Type B pancreatic cell (in vitro differentiated cells): ENCODE data around the gene SCFD2. TPM values are rescaled to one million over a fixed set of nuclear protein-coding genes. Genes with fewer than 3 reads are reported as not detected.
"Not testable (repeated sequence)": the region's sequence is repeated elsewhere in the genome, so short reads cannot be mapped to it uniquely, and the experiment has no call there.

Experiments
- DNase-seq: peaks from one replicate; pipeline ENCODE4 v3.0.0; 2021; ENCODE audit warnings: mixed read lengths; ENCODE audit not compliant: unreplicated experiment; ENCODE audit errors: extremely low spot score
- H3K27ac Mint-ChIP-seq: 2 replicates; pipeline ENCODE4 v1.8.0; 2021; ENCODE audit warnings: mild to moderate bottlenecking, mixed read lengths
- H3K27me3 Mint-ChIP-seq: 2 replicates; pipeline ENCODE4 v1.8.0; 2021; ENCODE audit warnings: mixed read lengths
- H3K36me3 Mint-ChIP-seq: 2 replicates; pipeline ENCODE4 v1.8.0; 2021; ENCODE audit warnings: mixed read lengths
- H3K4me1 Mint-ChIP-seq: one replicate; pipeline ENCODE4 v1.8.0; 2021; ENCODE audit warnings: mixed read lengths; ENCODE audit not compliant: unreplicated experiment
- H3K4me3 Mint-ChIP-seq: 2 replicates; pipeline ENCODE4 v1.8.0; 2021; ENCODE audit warnings: mild to moderate bottlenecking, mixed read lengths
- H3K9me3 Mint-ChIP-seq: 2 replicates; pipeline ENCODE4 v1.8.0; 2021; ENCODE audit warnings: mixed read lengths
- CTCF ChIP-seq: fragments of 200-600 bp; sonication (generic); conservative IDR thresholded peaks from 2 replicates; pipeline ENCODE4 v1.5.0; 2021; ENCODE audit warnings: antibody characterized with exemption, mild to moderate bottlenecking
- total RNA-seq: library from RNA; stranded (reverse); gene quantifications from 2 replicates; pipeline ENCODE4 v1.2.1, GENCODE V29; 2021; ENCODE audit warnings: low replicate concordance

SCFD2 gene
- total RNA-seq, 1 donor from 2014 or later = 11.2 TPM

GRCh38 chr4:53059871-53060270 is 306.0 kb downstream of the SCFD2 start:
- no peak overlapping the region for H3K27ac Mint-ChIP-seq
- H3K4me3 Mint-ChIP-seq = no peak overlapping the region
- peaks cover 29% of the 10 kb centered on the region for H3K4me1 Mint-ChIP-seq
- DNase-seq = no peak
- H3K36me3 Mint-ChIP-seq = no peaks in the 10 kb centered on the region
- H3K27me3 Mint-ChIP-seq = no peaks in the 10 kb centered on the region
- TF ChIP-seq CTCF = no peak
- no peaks in the 10 kb centered on the region for H3K9me3 Mint-ChIP-seq

- H3K27ac Mint-ChIP-seq = no peak overlapping the region
- peaks cover under 1% of the 10 kb centered on the region for H3K9me3 Mint-ChIP-seq
- peaks cover 32% of the 10 kb centered on the region for H3K4me1 Mint-ChIP-seq
- H3K4me3 Mint-ChIP-seq = no peak overlapping the region
- H3K36me3 Mint-ChIP-seq = no peaks in the 10 kb centered on the region
- no peak for DNase-seq
- TF ChIP-seq CTCF = no peak
- no peaks in the 10 kb centered on the region for H3K27me3 Mint-ChIP-seq
Observed at GRCh38 chr4:53059256-53059655, 306.6 kb downstream of the SCFD2 start.

- Mint-ChIP-seq H3K4me1 (peaks cover 32% of the 10 kb centered on the region), H3K27ac (no peak overlapping the region), H3K4me3 (no peak overlapping the region), H3K9me3 (peaks cover 5% of the 10 kb centered on the region), H3K36me3 (no peaks in the 10 kb centered on the region), H3K27me3 (no peaks in the 10 kb centered on the region)
- no peak for TF ChIP-seq CTCF
- no peak for DNase-seq
Observed at GRCh38 chr4:53057679-53058078, 308.2 kb downstream of the SCFD2 start.

GRCh38 chr4:53057108-53057507 is 308.8 kb downstream of the SCFD2 start:
- DNase-seq, H3K27ac Mint-ChIP-seq, H3K27me3 Mint-ChIP-seq, H3K4me3 Mint-ChIP-seq, H3K9me3 Mint-ChIP-seq, H3K36me3 Mint-ChIP-seq: not testable (repeated sequence)
- H3K4me1 Mint-ChIP-seq = peaks cover 32% of the 10 kb centered on the region

GRCh38 chr4:53055716-53056403 is 310.0 kb downstream of the SCFD2 start:
- TF ChIP-seq CTCF = no peak
- Mint-ChIP-seq H3K9me3 (peaks cover 5% of the 10 kb centered on the region), H3K36me3 (no peaks in the 10 kb centered on the region), H3K27ac (no peak overlapping the region), H3K4me3 (no peak overlapping the region), H3K27me3 (no peaks in the 10 kb centered on the region), H3K4me1 (peaks cover 26% of the 10 kb centered on the region)
- no peak for DNase-seq

- Mint-ChIP-seq H3K27ac (no peak overlapping the region), H3K9me3 (peaks cover 5% of the 10 kb centered on the region), H3K4me3 (no peak overlapping the region), H3K27me3 (no peaks in the 10 kb centered on the region), H3K36me3 (no peaks in the 10 kb centered on the region), H3K4me1 (peaks cover 26% of the 10 kb centered on the region)
- TF ChIP-seq CTCF = no peak
- DNase-seq = no peak
Observed at GRCh38 chr4:53055274-53055673, 310.6 kb downstream of the SCFD2 start.
